C4-2B (cell line): ENCODE results near the gene LCP2.

Experiments
- H3K27ac ChIP-seq: fragments of 450-650 bp; 2 replicates; pipeline ENCODE4 v1.5.1; 2017
- ZFX ChIP-seq: fragments of 450-650 bp; IDR thresholded peaks from 2 replicates; pipeline ENCODE4 v1.6.1; 2017
- TF ChIP-seq, protein P1 (sequence below): fragments of 450-650 bp; conservative IDR thresholded peaks from 2 replicates; pipeline ENCODE4 v1.5.1; 2017; ENCODE audit warnings: mild to moderate bottlenecking

The LCP2 gene

DNA sequence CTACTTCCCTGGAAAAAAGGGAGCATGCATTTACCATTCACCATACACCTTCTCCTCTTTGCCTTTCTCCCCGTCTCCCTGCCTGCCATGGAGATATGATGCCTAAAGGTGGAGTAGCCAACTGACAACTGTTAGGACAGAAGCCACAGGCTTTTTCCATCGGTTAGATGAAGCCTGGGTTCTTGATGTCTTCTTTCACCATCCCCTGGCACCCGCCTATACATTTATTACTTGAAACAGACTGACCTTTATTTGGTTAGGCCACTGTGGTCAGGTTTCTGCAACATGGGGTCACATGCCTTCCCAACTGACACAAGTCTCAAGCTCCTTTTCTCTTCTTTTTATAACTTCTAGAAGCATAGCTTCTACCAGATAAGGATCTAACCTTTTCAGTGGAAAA, 7.1 kb downstream of the LCP2 start:
- no peak for TF ChIP-seq ZFX
- TF ChIP-seq, protein P1, sequence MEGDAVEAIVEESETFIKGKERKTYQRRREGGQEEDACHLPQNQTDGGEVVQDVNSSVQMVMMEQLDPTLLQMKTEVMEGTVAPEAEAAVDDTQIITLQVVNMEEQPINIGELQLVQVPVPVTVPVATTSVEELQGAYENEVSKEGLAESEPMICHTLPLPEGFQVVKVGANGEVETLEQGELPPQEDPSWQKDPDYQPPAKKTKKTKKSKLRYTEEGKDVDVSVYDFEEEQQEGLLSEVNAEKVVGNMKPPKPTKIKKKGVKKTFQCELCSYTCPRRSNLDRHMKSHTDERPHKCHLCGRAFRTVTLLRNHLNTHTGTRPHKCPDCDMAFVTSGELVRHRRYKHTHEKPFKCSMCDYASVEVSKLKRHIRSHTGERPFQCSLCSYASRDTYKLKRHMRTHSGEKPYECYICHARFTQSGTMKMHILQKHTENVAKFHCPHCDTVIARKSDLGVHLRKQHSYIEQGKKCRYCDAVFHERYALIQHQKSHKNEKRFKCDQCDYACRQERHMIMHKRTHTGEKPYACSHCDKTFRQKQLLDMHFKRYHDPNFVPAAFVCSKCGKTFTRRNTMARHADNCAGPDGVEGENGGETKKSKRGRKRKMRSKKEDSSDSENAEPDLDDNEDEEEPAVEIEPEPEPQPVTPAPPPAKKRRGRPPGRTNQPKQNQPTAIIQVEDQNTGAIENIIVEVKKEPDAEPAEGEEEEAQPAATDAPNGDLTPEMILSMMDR: no peak
- H3K27ac ChIP-seq: no peak overlapping the region

DNA sequence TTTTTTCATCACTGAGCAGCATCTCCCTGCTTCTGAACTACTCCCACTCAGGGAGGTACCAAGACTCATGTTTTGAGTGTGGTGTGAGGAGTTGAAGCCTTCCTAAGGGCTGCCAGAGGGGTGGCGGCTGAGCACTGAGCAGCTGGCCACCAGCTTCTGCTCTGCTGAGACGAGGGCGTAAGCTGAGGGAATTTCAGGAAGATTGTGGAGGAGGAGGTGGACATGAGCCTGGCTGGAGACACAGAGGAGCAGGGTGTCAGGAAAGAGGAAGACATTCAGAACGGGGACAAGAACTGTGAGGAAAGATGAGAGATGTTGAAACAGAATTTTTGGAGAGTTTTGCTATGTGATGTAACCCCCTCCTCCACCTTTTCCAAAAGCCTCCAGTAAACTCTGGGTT, 7.8 kb downstream of the LCP2 start:
- no peak overlapping the region for H3K27ac ChIP-seq
- no peak for TF ChIP-seq ZFX

DNA sequence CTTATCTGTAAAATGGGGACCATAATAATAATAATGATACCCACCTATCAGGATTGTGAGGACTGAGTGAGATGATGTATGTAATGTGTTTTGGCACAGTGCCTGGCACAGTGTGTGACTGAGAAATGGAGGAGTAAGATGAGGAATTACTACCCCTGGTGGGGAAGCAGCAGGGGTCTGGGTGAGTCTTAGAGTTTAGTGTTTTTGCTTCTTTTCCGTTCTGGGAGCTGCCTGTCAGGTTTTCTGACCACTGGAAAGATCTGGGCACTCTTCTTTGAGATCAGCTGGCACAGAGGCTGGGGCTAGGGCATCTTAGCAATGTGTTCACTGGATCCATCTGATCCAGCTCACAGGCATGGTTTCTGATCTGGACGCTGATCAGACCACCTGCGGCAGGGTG, 8.5 kb downstream of the LCP2 start:
- TF ChIP-seq ZFX: no peak
- TF ChIP-seq, protein P1: no peak
- H3K27ac ChIP-seq: no peak overlapping the region

DNA sequence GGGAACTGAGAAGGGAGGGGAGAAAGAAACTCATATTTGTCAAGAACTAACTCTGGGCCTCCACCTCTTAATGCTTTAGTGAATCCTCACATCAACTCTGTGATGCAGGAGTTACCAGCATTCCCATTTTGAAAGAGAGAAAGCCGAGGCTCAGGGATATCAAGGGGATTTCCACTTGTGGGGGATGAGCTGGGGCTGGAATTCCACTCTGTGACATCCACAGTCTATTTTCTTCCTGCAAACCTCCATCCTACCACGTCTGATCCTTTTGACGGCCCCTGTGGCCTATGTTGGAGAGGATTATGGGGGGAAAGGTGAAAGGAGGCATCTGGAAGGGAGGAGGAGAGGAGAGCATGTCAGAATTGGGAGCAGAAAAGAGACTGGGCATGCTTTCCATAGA, 9.0 kb downstream of the LCP2 start:
- H3K27ac ChIP-seq: no peak overlapping the region

DNA sequence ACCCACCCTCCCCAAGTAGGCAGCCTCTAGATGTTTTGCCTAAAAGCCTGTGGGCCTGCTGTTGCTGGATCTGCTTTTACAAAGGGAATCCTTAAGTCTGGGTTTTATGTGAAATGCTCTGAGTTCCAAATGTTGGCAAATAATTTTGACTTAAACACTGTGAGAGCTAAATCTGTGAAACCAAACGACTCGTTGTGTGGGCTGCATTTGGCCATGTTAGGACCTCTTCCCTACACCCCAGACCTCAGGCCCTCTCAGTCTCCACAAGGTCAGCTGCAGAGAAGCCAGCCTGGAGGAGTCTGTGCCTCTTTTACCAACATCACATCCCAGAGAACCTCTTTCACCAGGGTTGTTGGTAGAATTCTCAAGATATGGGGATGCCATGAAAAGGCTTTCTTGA, 9.4 kb downstream of the LCP2 start:
- no peak for TF ChIP-seq ZFX
- TF ChIP-seq, protein P1: no peak

More for the DNA sequence above, 9.0 kb downstream of the LCP2 start:
- TF ChIP-seq ZFX: no peak
- TF ChIP-seq, protein P1: no peak

DNA sequence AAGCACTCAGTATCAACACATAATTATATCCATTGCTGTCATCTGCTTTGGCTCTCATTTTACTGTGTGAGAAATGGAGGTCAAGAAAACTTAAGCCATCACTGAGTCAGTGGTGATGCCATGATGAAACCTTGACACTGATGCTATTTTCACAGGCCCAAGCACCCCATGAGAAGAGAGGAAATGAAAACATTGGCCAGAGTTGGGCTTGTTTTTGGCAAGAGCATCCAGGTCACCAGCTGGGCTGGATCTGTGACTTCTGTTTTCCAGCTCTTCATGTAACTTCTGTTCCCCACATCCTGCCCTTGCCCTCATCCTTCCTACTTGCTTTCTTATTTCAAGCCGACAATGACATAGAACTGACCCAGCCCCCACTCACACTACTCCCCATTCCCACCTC, 10.0 kb downstream of the LCP2 start:
- TF ChIP-seq ZFX: no peak
- TF ChIP-seq, protein P1: no peak
- H3K27ac ChIP-seq: no peak overlapping the region

More for the DNA sequence above, 9.4 kb downstream of the LCP2 start:
- H3K27ac ChIP-seq: no peak overlapping the region

DNA sequence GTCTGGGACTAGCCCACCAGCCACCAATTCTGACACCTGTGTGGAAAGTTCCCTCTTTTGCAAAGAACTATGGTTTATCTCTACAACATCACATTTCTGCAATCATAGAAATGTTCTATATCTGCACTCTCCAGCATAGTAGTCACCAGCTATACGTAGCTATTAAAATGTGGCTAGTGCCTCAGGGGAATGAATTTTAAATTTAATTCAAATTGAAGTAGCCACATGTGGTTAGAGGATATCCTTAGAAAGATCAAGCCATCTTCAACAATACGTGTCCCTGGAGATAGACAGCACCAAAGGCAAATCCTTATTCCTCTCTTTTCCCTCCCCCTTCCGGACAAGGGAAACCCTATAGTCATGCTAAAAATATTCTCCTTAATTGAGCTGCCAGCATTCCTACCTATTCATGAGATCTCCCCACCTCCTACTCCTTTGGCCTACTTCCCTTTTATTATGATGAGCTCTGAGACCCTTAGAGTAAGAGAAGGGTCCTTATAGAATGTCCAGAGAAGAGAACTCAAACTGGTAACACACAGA, 11.1 kb downstream of the LCP2 start:
- TF ChIP-seq, protein P1: no peak
- no peak for TF ChIP-seq ZFX
- H3K27ac ChIP-seq: no peak overlapping the region

DNA sequence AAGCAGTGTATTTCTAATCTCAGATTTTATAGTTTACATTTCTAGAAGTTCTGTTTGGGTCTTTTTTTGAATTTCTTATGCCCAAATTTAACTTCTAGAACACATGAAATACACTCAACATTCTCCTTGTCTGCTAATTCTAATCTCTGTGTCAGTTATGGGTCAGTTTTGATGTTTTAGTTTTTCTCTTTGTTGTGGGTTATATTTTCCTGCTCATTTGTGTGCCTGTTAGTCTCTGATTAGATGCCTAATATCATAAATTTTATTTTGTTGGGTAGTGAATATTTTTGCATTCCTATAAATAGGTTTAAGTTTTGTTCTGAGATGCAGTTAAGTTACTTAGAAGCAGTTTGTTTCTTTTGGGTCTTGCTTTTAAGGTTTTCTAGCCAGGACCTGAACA, 12.4 kb downstream of the LCP2 start:
- no peak overlapping the region for H3K27ac ChIP-seq
- TF ChIP-seq, protein P1: no peak
- no peak for TF ChIP-seq ZFX
